C4-2B (cell line): ENCODE data around the gene CASP3.

Experiments used
- H3K27ac ChIP-seq: fragments of 450-650 bp; 2 replicates; pipeline ENCODE4 v1.5.1; 2017
- ZFX ChIP-seq: fragments of 450-650 bp; IDR thresholded peaks from 2 replicates; pipeline ENCODE4 v1.6.1; 2017
- TF ChIP-seq, protein P1 (sequence below): fragments of 450-650 bp; conservative IDR thresholded peaks from 2 replicates; pipeline ENCODE4 v1.5.1; 2017; ENCODE audit warnings: mild to moderate bottlenecking

The CASP3 gene

DNA sequence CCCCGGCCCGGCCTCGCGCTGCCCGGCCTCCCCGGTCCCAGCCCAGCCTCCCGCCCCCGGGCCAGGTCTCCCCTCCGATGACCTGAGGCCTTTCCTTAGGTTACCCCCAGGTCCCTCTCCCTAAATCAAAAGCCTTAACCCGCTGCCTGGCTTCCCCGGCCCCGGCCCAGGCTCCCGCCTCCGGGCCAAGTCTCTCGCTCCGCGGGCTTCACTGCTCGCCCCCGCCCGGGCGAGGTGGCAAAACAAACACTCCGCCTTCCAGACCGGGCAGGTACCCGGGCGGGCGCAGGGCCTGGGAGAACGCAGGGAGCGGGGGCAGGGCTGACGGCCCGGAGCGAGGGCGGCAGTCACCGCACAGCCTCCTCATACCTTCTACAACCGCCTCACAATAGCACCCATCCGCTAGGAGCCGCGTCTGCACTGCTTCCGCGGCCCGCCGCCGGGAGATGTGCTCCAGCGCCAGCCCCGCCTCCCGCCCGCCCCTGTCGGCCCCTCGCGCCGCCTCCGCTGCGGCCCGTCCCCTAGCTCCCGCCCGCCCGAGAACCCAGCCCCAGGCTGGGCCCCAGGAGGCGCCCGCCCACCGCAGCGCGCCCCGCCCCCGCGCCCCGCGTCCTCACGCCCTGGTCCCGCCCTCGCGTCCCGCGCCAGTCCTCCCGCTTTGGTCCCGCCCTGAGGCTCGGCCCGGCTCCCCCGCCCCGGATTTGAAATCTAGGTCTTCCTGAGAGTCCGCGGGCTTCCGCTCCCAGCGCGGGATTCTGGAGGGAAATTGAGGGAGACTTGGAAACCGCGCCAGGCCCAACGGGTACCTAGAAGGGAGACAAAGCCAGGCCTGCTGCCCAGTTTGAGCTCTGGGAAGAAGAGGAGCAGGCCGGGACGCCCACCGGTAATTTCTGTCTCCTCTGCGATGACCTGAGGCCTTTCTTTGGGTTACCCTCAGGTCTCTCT lies at the start of gene CASP3, which contains the start of gene PRIMPOL:
CASP3 (minus strand) TSS at position 422 of the 945 bp plus-strand sequence. CDS start 10,994 bp downstream, outside the sequence.
PRIMPOL (plus strand) TSS at position 713 of the 945 bp plus-strand sequence. CDS start 7,403 bp downstream, outside the sequence.
- H3K27ac ChIP-seq, result peak within 1 kb of the TSS; percentile 90
- TF ChIP-seq, protein P1, sequence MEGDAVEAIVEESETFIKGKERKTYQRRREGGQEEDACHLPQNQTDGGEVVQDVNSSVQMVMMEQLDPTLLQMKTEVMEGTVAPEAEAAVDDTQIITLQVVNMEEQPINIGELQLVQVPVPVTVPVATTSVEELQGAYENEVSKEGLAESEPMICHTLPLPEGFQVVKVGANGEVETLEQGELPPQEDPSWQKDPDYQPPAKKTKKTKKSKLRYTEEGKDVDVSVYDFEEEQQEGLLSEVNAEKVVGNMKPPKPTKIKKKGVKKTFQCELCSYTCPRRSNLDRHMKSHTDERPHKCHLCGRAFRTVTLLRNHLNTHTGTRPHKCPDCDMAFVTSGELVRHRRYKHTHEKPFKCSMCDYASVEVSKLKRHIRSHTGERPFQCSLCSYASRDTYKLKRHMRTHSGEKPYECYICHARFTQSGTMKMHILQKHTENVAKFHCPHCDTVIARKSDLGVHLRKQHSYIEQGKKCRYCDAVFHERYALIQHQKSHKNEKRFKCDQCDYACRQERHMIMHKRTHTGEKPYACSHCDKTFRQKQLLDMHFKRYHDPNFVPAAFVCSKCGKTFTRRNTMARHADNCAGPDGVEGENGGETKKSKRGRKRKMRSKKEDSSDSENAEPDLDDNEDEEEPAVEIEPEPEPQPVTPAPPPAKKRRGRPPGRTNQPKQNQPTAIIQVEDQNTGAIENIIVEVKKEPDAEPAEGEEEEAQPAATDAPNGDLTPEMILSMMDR, result peak; percentile 20
- TF ChIP-seq ZFX, result peak; percentile 30

DNA sequence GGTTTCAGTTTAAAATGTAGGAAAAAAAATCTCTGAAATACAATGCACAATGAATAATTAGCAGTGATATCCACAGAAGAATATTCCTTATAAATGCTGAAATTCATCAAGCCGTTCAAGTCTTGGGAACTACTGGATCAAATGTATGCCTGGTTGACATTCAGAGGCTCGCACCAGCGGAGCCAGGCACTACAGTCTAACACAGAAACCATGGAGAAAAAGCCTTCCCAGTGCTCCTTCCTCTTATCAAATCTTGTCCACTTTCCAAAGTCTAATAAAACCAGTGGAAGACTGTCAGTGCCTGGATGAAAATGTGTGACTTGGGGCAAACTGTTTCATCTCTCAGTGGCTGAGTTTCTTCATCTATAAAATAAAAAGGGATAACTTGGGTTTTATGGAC lies 48.7 kb upstream of the CASP3 start:
- TF ChIP-seq, protein P1, result no peak
- no peak for TF ChIP-seq ZFX
- no peak overlapping the region for H3K27ac ChIP-seq

DNA sequence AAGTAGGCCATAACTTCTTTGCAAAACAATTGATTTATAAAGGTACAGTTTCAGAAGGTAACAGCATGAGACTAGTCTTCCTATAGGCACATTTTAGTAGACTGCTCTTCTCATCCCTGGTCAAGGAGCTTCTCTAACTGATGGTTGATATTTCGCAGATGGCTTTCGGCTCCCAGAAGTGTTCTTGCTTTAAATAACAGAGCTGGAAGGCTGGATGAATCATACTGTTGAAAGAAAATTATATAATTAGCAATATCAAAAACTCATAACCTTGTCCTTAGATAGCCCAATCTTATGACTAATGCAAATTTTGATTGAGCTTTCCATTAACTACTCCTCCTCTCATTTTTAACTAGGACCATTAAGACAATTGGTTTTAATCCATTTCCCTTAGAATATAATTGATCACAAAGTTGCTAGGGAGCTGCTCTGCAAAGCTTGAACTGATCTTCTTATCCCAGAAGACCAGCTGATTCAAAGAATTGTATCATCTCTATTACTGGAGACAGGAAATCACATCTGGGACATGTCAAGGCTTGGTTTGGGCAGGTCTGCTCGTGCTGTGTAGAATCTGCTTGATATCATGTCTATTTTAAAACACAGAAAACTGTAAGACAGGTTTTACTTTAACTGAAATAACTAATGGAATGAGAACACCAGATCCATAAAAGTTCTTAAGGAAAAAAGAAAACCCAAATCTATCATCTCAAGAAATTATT lies 46.1 kb upstream of the CASP3 start:
- H3K27ac ChIP-seq, result no peak overlapping the region
- TF ChIP-seq, protein P1, result no peak
- TF ChIP-seq ZFX, result no peak

DNA sequence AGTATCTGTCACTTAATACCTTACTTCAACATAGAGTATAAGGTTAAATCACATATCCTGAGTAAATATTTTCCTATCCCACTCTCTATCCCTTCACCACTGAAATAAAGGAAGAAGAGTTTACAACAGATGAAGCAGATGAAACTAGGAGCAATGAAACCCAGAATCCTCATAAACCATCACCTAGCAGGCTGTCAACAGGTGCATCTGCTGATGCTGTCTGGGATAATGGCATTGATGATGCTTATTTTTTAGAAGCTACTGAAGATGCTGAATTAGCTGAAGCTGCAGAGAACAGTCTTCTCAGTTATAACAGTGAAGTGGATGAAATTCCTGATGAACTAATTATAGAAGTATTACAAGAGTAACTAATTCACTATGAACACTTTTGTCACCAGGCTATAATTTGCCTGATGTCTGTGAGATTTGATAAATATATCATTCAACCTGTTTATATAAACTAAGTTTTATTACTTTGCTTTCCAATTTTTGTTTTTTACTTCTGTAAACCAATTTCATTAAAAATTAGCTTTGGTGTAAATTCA lies 45.2 kb upstream of the CASP3 start:
- no peak overlapping the region for H3K27ac ChIP-seq
- TF ChIP-seq ZFX, result no peak
- TF ChIP-seq, protein P1, result no peak

DNA sequence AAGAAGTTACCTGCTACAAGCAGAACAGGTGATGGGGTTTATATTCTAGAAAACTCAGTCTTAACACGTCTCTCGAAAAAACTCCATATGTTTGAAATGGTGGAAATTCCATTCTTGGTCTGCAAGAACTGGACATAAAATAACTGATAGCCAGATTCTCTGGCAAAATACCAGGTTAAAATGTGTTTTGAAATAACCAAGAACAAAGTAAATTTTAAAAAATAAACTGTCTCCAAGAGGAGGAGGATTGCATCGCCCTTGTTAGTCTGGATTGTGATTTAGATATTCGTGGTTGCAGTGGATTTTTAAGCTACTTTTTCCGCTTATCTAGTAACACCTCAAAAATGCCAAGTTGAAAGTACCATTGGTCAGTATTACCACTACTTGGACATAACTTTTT lies 43.8 kb upstream of the CASP3 start:
- H3K27ac ChIP-seq, result no peak overlapping the region
- no peak for TF ChIP-seq ZFX

DNA sequence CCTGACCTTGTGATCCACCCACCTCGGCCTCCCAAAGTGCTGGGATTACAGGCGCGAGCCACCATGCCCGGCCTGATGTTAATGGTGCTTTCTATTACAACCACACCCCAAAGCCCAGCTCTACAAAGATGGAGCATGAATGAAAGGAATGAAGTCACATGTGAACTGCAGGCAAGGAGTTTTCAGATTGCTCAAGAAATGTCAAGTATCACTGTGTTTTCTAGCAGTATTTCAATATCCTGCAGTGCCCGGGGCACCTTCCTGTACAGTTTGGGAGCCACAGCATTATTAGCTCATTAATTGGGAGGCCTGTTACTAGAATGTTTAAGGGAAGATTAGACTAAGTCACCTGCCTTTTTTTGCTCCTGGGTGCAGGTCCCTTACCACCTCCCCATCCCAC lies 40.4 kb upstream of the CASP3 start:
- no peak overlapping the region for H3K27ac ChIP-seq
- no peak for TF ChIP-seq ZFX

DNA sequence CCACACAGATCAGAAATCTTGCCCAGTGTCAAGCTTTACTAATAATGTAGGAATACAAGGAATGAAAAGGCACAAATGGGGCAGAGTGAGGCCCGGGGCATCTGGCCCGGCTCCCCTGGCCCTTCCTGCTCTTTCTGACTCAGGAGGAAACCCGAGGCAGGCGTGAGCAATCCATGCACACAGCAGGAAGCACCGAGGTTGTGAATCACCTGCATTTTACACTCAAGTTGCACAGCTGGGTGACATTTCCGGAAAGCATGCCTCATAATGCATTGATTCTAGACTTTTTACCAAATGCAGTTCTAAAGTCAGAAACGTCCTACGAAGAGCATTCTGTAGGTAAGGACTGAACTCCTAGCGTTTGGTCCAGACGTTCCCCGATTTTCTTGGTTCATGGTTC lies 39.2 kb upstream of the CASP3 start:
- no peak overlapping the region for H3K27ac ChIP-seq
- no peak for TF ChIP-seq ZFX
- TF ChIP-seq, protein P1, result no peak

DNA sequence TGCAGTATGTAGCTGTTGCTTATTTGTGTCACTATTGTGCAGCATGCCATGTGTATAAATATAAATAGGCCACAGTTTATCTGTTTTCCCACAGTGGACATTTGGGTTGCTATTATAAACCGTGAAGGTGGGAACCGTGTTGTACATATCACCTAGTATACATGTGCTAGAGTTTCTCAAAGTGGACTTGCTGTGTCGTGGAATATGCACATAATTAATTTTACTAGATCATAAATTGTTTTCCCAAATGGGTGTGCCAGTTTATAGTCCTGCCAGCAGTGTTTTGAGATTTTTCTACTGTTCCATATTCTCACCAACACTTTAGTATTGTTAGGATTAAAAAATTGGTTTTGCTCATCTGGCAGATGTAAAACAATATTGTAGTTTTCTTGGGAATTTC lies 38.8 kb upstream of the CASP3 start:
- TF ChIP-seq, protein P1, result no peak
- TF ChIP-seq ZFX, result no peak
- no peak overlapping the region for H3K27ac ChIP-seq
